ENCODE data around the gene PIWIL4.

The PIWIL4 gene

GRCh38 chr11:94558932-94559331, 8.2 kb upstream of the PIWIL4 start:
- Histone ChIP-seq H3K27ac (ENCODE audit: low read length) (no peak overlapping the region), H2AFZ (ENCODE audit: low read length) (no peak overlapping the region), H3K4me1 (ENCODE audit: low read length) (no peaks in the 10 kb centered on the region), H3K4me2 (ENCODE audit: low read depth, low read length) (no peak overlapping the region), H3K9me3 (replicated peaks; ENCODE audit: insufficient read depth, low read length) (no peaks in the 10 kb centered on the region), H4K20me1 (ENCODE audit: insufficient read depth, low read length) (no peaks in the 10 kb centered on the region), H3K9ac (ENCODE audit: low read length) (no peak overlapping the region), H3K4me3 (ENCODE audit: low read length) (no peak overlapping the region), H3K79me2 (ENCODE audit: low read length) (no peaks in the 10 kb centered on the region), H3K9me2 (replicated peaks; ENCODE audit: insufficient read depth, low read length) (no peaks in the 10 kb centered on the region), H3K27me3 (replicated peaks; ENCODE audit: insufficient read depth, low read length) (no peaks in the 10 kb centered on the region), H3F3A (ENCODE audit: insufficient read depth, low read length) (no peaks in the 10 kb centered on the region), H3K36me3 (replicated peaks; ENCODE audit: insufficient read depth, low read length) (no peaks in the 10 kb centered on the region)
- DNase-seq = no peak
- no peak for TF ChIP-seq EZH2 (optimal IDR thresholded peaks at IDR 0.05; ENCODE audit: low read depth, low read length)
- no peak for TF ChIP-seq EZH2phosphoT487 (IDR thresholded peaks at IDR 0.05; ENCODE audit: low read length)
- no peak for TF ChIP-seq CTCF (IDR thresholded peaks at IDR 0.05; ENCODE audit: low read length)

- Histone ChIP-seq H4K20me1 (ENCODE audit: insufficient read depth, low read length) (no peaks in the 10 kb centered on the region), H3K4me2 (ENCODE audit: low read depth, low read length) (no peak overlapping the region), H3K9ac (ENCODE audit: low read length) (no peak overlapping the region), H3K4me3 (ENCODE audit: low read length) (no peak overlapping the region), H3K36me3 (replicated peaks; ENCODE audit: insufficient read depth, low read length) (no peaks in the 10 kb centered on the region), H3K79me2 (ENCODE audit: low read length) (no peaks in the 10 kb centered on the region), H3K4me1 (ENCODE audit: low read length) (no peaks in the 10 kb centered on the region), H3K9me2 (replicated peaks; ENCODE audit: insufficient read depth, low read length) (no peaks in the 10 kb centered on the region), H3K27ac (ENCODE audit: low read length) (no peak overlapping the region), H2AFZ (ENCODE audit: low read length) (no peak overlapping the region), H3K9me3 (replicated peaks; ENCODE audit: insufficient read depth, low read length) (no peaks in the 10 kb centered on the region), H3F3A (ENCODE audit: insufficient read depth, low read length) (no peaks in the 10 kb centered on the region), H3K27me3 (replicated peaks; ENCODE audit: insufficient read depth, low read length) (no peaks in the 10 kb centered on the region)
- TF ChIP-seq CTCF (IDR thresholded peaks at IDR 0.05; ENCODE audit: low read length) = no peak
- no peak for TF ChIP-seq EZH2 (optimal IDR thresholded peaks at IDR 0.05; ENCODE audit: low read depth, low read length)
- no peak for TF ChIP-seq EZH2phosphoT487 (IDR thresholded peaks at IDR 0.05; ENCODE audit: low read length)
- DNase-seq = no peak
Measured at GRCh38 chr11:94559361-94559760, 7.8 kb upstream of the PIWIL4 start.

GRCh38 chr11:94560834-94561233, 6.3 kb upstream of the PIWIL4 start:
- no peaks in the 10 kb centered on the region for H3F3A ChIP-seq (ENCODE audit: insufficient read depth, low read length)
- no peaks in the 10 kb centered on the region for H3K36me3 ChIP-seq (replicated peaks; ENCODE audit: insufficient read depth, low read length)
- H2AFZ ChIP-seq (ENCODE audit: low read length) = no peak overlapping the region
- H3K9me3 ChIP-seq (replicated peaks; ENCODE audit: insufficient read depth, low read length) = no peaks in the 10 kb centered on the region
- no peaks in the 10 kb centered on the region for H3K9me2 ChIP-seq (replicated peaks; ENCODE audit: insufficient read depth, low read length)
- no peak overlapping the region for H3K4me2 ChIP-seq (ENCODE audit: low read depth, low read length)
- no peak overlapping the region for H3K27ac ChIP-seq (ENCODE audit: low read length)
- no peaks in the 10 kb centered on the region for H3K79me2 ChIP-seq (ENCODE audit: low read length)
- no peaks in the 10 kb centered on the region for H3K27me3 ChIP-seq (replicated peaks; ENCODE audit: insufficient read depth, low read length)
- no peak for DNase-seq
- no peak for TF ChIP-seq CTCF (IDR thresholded peaks at IDR 0.05; ENCODE audit: low read length)
- TF ChIP-seq EZH2phosphoT487 (IDR thresholded peaks at IDR 0.05; ENCODE audit: low read length) = no peak
- no peak for TF ChIP-seq EZH2 (optimal IDR thresholded peaks at IDR 0.05; ENCODE audit: low read depth, low read length)
- no peaks in the 10 kb centered on the region for H4K20me1 ChIP-seq (ENCODE audit: insufficient read depth, low read length)
- no peaks in the 10 kb centered on the region for H3K4me1 ChIP-seq (ENCODE audit: low read length)
- H3K4me3 ChIP-seq (ENCODE audit: low read length) = no peak overlapping the region
- no peak overlapping the region for H3K9ac ChIP-seq (ENCODE audit: low read length)

Measured in MM.1S (cell line).